NCI-H446 (cell line): Measurements from ENCODE around the gene NT5DC3.

Source experiments
- DNase-seq, 2 experiments: peaks; one replicate each; lab custom pipeline; 2025; lab: John Stamatoyannopoulos, UW

Gene NT5DC3

GRCh38 chr12:103809154-103809553 lies 31.9 kb downstream of the NT5DC3 start:
- DNase-seq, result no peak

GRCh38 chr12:103808239-103808880 lies 32.7 kb downstream of the NT5DC3 start:
- DNase-seq, result peak in 1 of 2 experiments; percentile 62

GRCh38 chr12:103807561-103808238 lies 33.3 kb downstream of the NT5DC3 start:
- no peak for DNase-seq

GRCh38 chr12:103806803-103807202 lies 34.2 kb downstream of the NT5DC3 start:
- DNase-seq, result no peak

- DNase-seq, result no peak
Measured at GRCh38 chr12:103805655-103806360, 35.2 kb downstream of the NT5DC3 start.

- no peak for DNase-seq
Measured at GRCh38 chr12:103803847-103804246, 37.2 kb downstream of the NT5DC3 start.

- DNase-seq, result no peak
Measured at GRCh38 chr12:103802586-103802886, 38.5 kb downstream of the NT5DC3 start.

- DNase-seq, result peak in 1 of 2 experiments; percentile 11
Measured at GRCh38 chr12:103801709-103802585, 39.1 kb downstream of the NT5DC3 start.

- peak; percentile 49 to 85 for DNase-seq
Measured at GRCh38 chr12:103799857-103800771, 40.9 kb downstream of the NT5DC3 start.

GRCh38 chr12:103799504-103799856 lies 41.6 kb downstream of the NT5DC3 start:
- DNase-seq, result no peak

GRCh38 chr12:103798586-103798985 lies 42.4 kb downstream of the NT5DC3 start:
- no peak for DNase-seq

GRCh38 chr12:103794309-103795213 lies 46.5 kb downstream of the NT5DC3 start:
- no peak for DNase-seq

- no peak for DNase-seq
Measured at GRCh38 chr12:103793512-103794045, 47.5 kb downstream of the NT5DC3 start.

- no peak for DNase-seq
Measured at GRCh38 chr12:103793046-103793445, 48.0 kb downstream of the NT5DC3 start.

GRCh38 chr12:103791350-103791920 lies 49.6 kb downstream of the NT5DC3 start:
- DNase-seq, result no peak

GRCh38 chr12:103786201-103786600 lies 54.8 kb downstream of the NT5DC3 start:
- DNase-seq, result no peak

GRCh38 chr12:103785243-103786031 lies 55.6 kb downstream of the NT5DC3 start:
- no peak for DNase-seq

- DNase-seq, result no peak
Measured at GRCh38 chr12:103783744-103784664, 57.0 kb downstream of the NT5DC3 start.
